SK-N-SH treated with all-trans-retinoic acid at 6 μM for 48 hours (cell line): ENCODE measurements around the gene IL17RD.

Source experiments
- BACH2 ChIP-seq: fragments of 250-450 bp; sonication (Bioruptor Pico); IDR thresholded peaks from 2 replicates; pipeline ENCODE4 v1.9.0; 2021; ENCODE audit warnings: mild to moderate bottlenecking, borderline replicate concordance
- CREB5 ChIP-seq: fragments of 250-450 bp; sonication (Bioruptor Pico); IDR thresholded peaks from 2 replicates; pipeline ENCODE4 v1.5.1; 2020; ENCODE audit warnings: low read depth, mild to moderate bottlenecking, moderate library complexity
- ZC3H10 ChIP-seq: fragments of 250-450 bp; sonication (Bioruptor Pico); IDR thresholded peaks from 2 replicates; pipeline ENCODE4 v1.5.1; 2021; ENCODE audit warnings: mild to moderate bottlenecking, moderate library complexity
- TF ChIP-seq, protein P1 (sequence below): fragments of 250-450 bp; sonication (Bioruptor Pico); IDR thresholded peaks from 2 replicates; pipeline ENCODE4 v1.8.0; 2020; ENCODE audit warnings: mild to moderate bottlenecking, moderate library complexity, borderline replicate concordance

DNA sequence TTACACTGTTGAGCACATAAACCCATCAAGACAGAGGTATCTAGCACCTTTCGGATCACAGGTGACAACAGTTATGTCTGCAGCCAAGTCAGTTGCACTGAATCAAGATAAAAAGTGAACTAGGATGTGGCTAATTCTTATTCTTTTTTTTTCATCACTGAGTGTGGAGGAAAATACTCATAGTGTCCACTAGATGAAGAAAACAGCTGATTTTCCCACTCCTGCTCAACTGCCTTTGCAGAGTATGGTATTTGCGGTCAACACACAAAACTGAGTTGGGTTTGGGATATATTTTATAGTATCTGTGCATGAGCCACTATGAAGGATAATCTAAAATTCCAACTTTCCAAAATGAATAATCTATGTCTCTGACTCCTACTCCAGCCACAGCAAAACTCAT, 32.5 kb downstream of the IL17RD start:
- no peak for TF ChIP-seq CREB5
- TF ChIP-seq BACH2 (CRISPR knock-in tag) = no peak
- no peak for TF ChIP-seq ZC3H10 (CRISPR knock-in tag)
- TF ChIP-seq, protein P1, sequence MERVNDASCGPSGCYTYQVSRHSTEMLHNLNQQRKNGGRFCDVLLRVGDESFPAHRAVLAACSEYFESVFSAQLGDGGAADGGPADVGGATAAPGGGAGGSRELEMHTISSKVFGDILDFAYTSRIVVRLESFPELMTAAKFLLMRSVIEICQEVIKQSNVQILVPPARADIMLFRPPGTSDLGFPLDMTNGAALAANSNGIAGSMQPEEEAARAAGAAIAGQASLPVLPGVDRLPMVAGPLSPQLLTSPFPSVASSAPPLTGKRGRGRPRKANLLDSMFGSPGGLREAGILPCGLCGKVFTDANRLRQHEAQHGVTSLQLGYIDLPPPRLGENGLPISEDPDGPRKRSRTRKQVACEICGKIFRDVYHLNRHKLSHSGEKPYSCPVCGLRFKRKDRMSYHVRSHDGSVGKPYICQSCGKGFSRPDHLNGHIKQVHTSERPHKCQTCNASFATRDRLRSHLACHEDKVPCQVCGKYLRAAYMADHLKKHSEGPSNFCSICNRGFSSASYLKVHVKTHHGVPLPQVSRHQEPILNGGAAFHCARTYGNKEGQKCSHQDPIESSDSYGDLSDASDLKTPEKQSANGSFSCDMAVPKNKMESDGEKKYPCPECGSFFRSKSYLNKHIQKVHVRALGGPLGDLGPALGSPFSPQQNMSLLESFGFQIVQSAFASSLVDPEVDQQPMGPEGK = no peak
